ENCODE measurements around the gene SIX5.

SIX5 gene

DNA sequence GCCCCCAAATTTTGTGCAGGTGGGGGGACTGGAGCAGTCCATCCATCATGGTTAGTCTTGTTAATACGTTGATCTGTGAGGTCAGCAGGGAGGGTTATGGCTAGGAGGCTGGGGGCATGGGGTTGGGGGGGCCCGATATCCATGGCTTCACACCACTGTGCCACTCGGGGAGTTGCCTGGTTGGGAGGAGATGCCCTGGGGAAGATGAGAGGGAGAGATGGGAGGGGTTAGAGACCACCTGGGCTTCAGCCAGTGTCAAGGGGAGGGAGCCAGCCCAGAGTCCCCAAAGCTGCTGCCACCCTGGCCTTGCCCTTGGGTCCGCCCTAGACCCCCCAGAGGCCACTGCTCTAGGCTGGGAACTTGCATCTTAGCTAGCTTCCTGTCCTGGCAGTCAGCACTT, 15.0 kb upstream of the SIX5 start:
- TF ChIP-seq CTCF (IDR thresholded peaks at IDR 0.05; ENCODE audit: unreplicated experiment in 3 of 3), result no peak
- H3K36me3 Mint-ChIP-seq (ENCODE audit: low read depth), result peaks cover 25% of the 10 kb centered on the region
- peak overlapping the region in 1 of 3 experiments; percentile 60 for H3K27ac Mint-ChIP-seq
- H3K4me3 Mint-ChIP-seq, result peak overlapping the region in 1 of 3 experiments; percentile 78
- peaks cover 37% of the 10 kb centered on the region for H3K4me1 Mint-ChIP-seq
- H3K27me3 Mint-ChIP-seq (ENCODE audit: low read depth), result no peaks in the 10 kb centered on the region
- no peaks in the 10 kb centered on the region for H3K9me3 Mint-ChIP-seq

DNA sequence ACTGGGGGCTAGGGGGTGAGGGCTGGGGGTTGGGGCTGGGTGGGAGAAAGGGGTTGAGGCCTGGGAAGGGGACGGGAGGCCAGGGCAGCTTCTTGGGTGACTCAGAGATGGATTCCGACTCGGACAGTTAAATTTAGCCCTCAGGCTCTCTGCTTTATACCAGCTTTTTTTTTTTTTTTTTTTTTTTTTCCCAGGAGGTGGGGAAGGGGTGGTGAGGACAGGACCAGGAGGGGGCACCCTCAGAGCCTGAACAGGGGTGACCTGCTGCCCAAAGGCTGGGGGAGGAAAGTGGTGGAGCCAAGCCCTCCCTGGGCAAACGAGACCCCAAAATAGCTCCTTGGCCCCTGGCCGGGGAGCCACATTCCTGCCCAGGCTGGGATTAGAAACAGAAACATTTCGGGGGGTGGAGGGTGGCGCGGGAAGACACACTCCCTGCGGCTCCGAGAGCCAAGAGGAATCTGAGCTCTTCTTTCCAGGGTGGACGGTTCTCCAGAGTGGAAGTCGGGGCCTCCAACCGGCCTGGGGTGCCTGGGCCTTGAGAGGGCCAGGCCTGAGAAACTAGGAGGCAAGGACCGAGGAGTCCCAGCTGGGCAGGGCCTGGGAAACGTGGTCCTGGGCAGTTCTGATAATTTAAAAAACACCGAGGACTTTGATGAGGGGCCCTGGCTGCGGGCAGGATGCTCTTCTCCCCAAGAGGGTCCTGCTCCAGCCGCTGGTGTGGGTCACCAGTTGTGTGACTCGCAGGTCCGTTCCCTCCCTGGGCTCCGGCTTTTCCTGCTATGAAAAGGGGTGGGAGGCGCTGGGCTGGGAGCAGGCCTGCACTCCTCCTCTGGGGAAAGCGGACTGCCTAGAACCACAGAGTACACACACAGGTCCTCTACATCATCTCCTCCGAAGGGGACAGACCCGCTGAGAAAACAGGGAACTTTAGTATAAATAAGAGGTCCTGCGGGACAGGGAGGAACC, 14.1 kb upstream of the SIX5 start:
- TF ChIP-seq CTCF (IDR thresholded peaks at IDR 0.05; ENCODE audit: unreplicated experiment in 3 of 3), result no peak
- Mint-ChIP-seq H3K4me1 (peaks cover 40% of the 10 kb centered on the region), H3K36me3 (ENCODE audit: low read depth) (peaks cover 19% of the 10 kb centered on the region), H3K4me3 (peak overlapping the region; percentile 20 to 78 (median 66)), H3K27ac (peak overlapping the region; percentile 51 to 63 (median 60)), H3K9me3 (no peaks in the 10 kb centered on the region), H3K27me3 (ENCODE audit: low read depth) (no peaks in the 10 kb centered on the region)

GRCh38 chr19:45782162-45782691, 13.2 kb upstream of the SIX5 start, which contains the start of gene DMPK:
Gene DMPK (minus strand): TSS chr19:45782490. CDS start chr19:45782352, 138 bp downstream.
- Mint-ChIP-seq H3K4me3 (peak within 1 kb of the TSS; percentile 37 to 86 (median 83)), H3K36me3 (ENCODE audit: low read depth) (peaks cover 12% of the 10 kb centered on the region), H3K9me3 (no peaks in the 10 kb centered on the region), H3K4me1 (peaks cover 33% of the 10 kb centered on the region), H3K27ac (peak within 1 kb of the TSS; percentile 51 to 63 (median 60)), H3K27me3 (ENCODE audit: low read depth) (no peaks in the 10 kb centered on the region)
- no peak for TF ChIP-seq CTCF (IDR thresholded peaks at IDR 0.05; ENCODE audit: unreplicated experiment in 3 of 3)

- Mint-ChIP-seq H3K27ac (peak overlapping the region; percentile 28 to 40 (median 38)), H3K9me3 (no peaks in the 10 kb centered on the region), H3K4me3 (peak overlapping the region; percentile 39 to 86 (median 83)), H3K27me3 (ENCODE audit: low read depth) (no peaks in the 10 kb centered on the region), H3K36me3 (ENCODE audit: low read depth) (peaks cover 18% of the 10 kb centered on the region), H3K4me1 (peaks cover 33% of the 10 kb centered on the region)
- TF ChIP-seq CTCF (IDR thresholded peaks at IDR 0.05; ENCODE audit: unreplicated experiment in 3 of 3), result no peak
These were observed 12.4 kb upstream of the SIX5 start for GRCh38 chr19:45781214-45782161.

GRCh38 chr19:45780448-45781213, 11.6 kb upstream of the SIX5 start:
- Mint-ChIP-seq H3K9me3 (no peaks in the 10 kb centered on the region), H3K27ac (peak overlapping the region; percentile 28 to 40 (median 38)), H3K36me3 (ENCODE audit: low read depth) (peaks cover 16% of the 10 kb centered on the region), H3K27me3 (ENCODE audit: low read depth) (no peaks in the 10 kb centered on the region), H3K4me3 (peak overlapping the region; percentile 39 to 86 (median 83)), H3K4me1 (peaks cover 33% of the 10 kb centered on the region)
- TF ChIP-seq CTCF (IDR thresholded peaks at IDR 0.05; ENCODE audit: unreplicated experiment in 3 of 3), result no peak
